ENCODE measurements around the gene GREM2. TPM values are rescaled to one million over a fixed set of nuclear protein-coding genes. Genes with fewer than 3 reads are reported as not detected.
A peak's percentile ranks its signal among the peaks of the same experiment; 100 is the strongest.

Gene GREM2
- total RNA-seq = 1 to 10 TPM; 1.6 TPM

GRCh38 chr1:240611619-240612480, at the start of gene GREM2:
Gene GREM2, minus strand, starts transcription at chr1:240612155. Its CDS starts 118,680 bp downstream, at chr1:240493475.
- intact Hi-C loops (cut with DNase I) = no loop called here
- Histone ChIP-seq H3K27me3 (replicated peaks; ENCODE audit: insufficient read depth) (no peaks in the 10 kb centered on the region), H3K27ac (peak within 1 kb of the TSS; percentile 59 to 68), H3K4me3 (peak within 1 kb of the TSS; percentile 35 to 44), H3K4me1 (replicated peaks) (no peaks in the 10 kb centered on the region), H3K36me3 (no peaks in the 10 kb centered on the region), H3K9me3 (no peaks in the 10 kb centered on the region)
- DNase-seq (ENCODE audit: low spot score) = peak; percentile 19
- no peak for TF ChIP-seq POLR2A (IDR thresholded peaks at IDR 0.05)
- TF ChIP-seq CTCF (IDR thresholded peaks at IDR 0.05) = no peak
- TF ChIP-seq POLR2AphosphoS5 (IDR thresholded peaks at IDR 0.05) = no peak
- under 1% methylated on average over 40 of the region's 40 CpGs for WGBS

GRCh38 chr1:240658312-240658960, 46.5 kb upstream of the GREM2 start:
- TF ChIP-seq POLR2AphosphoS5 (IDR thresholded peaks at IDR 0.05) (no peak), POLR2A (IDR thresholded peaks at IDR 0.05) (no peak), CTCF (IDR thresholded peaks at IDR 0.05) (no peak)

DNA sequence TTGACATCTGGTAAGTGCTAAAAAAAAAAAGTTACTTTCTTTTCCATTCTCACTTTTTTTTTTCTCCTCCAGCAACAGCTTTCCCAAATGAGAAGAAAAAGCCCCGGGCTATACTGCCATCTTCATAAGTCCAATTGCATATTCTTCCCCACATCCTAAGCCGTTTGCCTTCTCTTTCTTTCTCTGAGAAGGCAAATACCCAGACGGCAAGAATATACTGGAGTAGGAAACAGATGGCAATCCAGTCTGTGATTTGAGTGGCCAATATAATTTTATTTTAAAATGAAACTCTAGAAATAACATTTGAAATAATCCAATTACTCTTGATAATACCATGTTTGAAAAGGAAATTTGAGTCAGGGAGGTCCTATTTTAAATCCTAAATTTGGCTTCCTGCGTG, 44.6 kb upstream of the GREM2 start:
- H3K36me3 ChIP-seq = no peaks in the 10 kb centered on the region
- H3K27ac ChIP-seq = no peak overlapping the region
- H3K9me3 ChIP-seq = no peaks in the 10 kb centered on the region
- TF ChIP-seq POLR2A (IDR thresholded peaks at IDR 0.05) (no peak), POLR2AphosphoS5 (IDR thresholded peaks at IDR 0.05) (no peak), CTCF (IDR thresholded peaks at IDR 0.05) (no peak)
- no peaks in the 10 kb centered on the region for H3K4me1 ChIP-seq (replicated peaks)
- WGBS = 80% methylated on average over 4 of the region's 4 CpGs
- no peak for DNase-seq (ENCODE audit: low spot score)
- H3K4me3 ChIP-seq = no peak overlapping the region
- H3K27me3 ChIP-seq (replicated peaks; ENCODE audit: insufficient read depth) = no peaks in the 10 kb centered on the region
- intact Hi-C loops (cut with DNase I) = no loop called here

More at GRCh38 chr1:240658312-240658960, 46.5 kb upstream of the GREM2 start:
- no peak overlapping the region for H3K4me3 ChIP-seq
- DNase-seq (ENCODE audit: low spot score) = no peak
- WGBS = 75% methylated on average over 12 of the region's 12 CpGs
- no peaks in the 10 kb centered on the region for H3K4me1 ChIP-seq (replicated peaks)
- H3K27ac ChIP-seq = no peak overlapping the region
- no peaks in the 10 kb centered on the region for H3K27me3 ChIP-seq (replicated peaks; ENCODE audit: insufficient read depth)
- intact Hi-C loops (cut with DNase I) = no loop called here
- no peaks in the 10 kb centered on the region for H3K36me3 ChIP-seq
- no peaks in the 10 kb centered on the region for H3K9me3 ChIP-seq

DNA sequence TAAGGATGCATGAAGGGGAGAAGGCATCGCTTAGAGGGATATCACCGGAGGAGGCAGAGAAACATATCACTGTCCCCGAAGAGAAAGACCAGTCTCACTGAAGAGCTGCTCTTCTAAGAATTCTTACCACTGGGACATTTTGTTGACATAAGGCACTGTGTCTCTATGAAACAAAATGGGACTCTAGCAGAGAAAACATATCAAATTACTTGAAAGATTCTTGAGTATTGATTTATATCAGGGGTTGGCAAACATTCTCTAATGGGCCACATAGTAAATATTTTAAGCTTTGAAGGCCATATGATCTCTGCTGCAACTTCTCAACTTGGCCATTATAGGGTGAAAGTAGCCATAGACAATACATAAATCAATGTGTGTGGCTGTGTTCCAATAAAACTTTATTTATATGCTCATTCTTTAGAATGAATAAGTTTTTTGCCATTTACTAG, 41.0 kb upstream of the GREM2 start:
- no peaks in the 10 kb centered on the region for H3K9me3 ChIP-seq
- no peak for DNase-seq (ENCODE audit: low spot score)
- no peak overlapping the region for H3K27ac ChIP-seq
- TF ChIP-seq POLR2A (IDR thresholded peaks at IDR 0.05) = no peak
- intact Hi-C loops (cut with DNase I) = no loop called here
- H3K27me3 ChIP-seq (replicated peaks; ENCODE audit: insufficient read depth) = no peaks in the 10 kb centered on the region
- H3K4me1 ChIP-seq (replicated peaks) = no peaks in the 10 kb centered on the region
- no peaks in the 10 kb centered on the region for H3K36me3 ChIP-seq
- no peak overlapping the region for H3K4me3 ChIP-seq
- WGBS = 43% methylated on average over 3 of the region's 3 CpGs

GRCh38 chr1:240652549-240652948, 40.6 kb upstream of the GREM2 start:
- H3K27ac ChIP-seq = no peak overlapping the region
- H3K9me3 ChIP-seq = no peaks in the 10 kb centered on the region
- intact Hi-C loops (cut with DNase I) = no loop called here
- no peaks in the 10 kb centered on the region for H3K4me1 ChIP-seq (replicated peaks)
- WGBS = 41% methylated on average over 8 of the region's 8 CpGs
- H3K4me3 ChIP-seq = no peak overlapping the region
- H3K36me3 ChIP-seq = no peaks in the 10 kb centered on the region
- no peaks in the 10 kb centered on the region for H3K27me3 ChIP-seq (replicated peaks; ENCODE audit: insufficient read depth)
- TF ChIP-seq POLR2A (IDR thresholded peaks at IDR 0.05) (no peak), CTCF (IDR thresholded peaks at IDR 0.05) (no peak), POLR2AphosphoS5 (IDR thresholded peaks at IDR 0.05) (no peak)
- DNase-seq (ENCODE audit: low spot score) = no peak

Data from prostate gland (tissue), 2 donors.